ENCODE measurements around the gene GLI3. TPM values are rescaled to one million over a fixed set of nuclear protein-coding genes. Genes with fewer than 3 reads are reported as not detected.

Gene GLI3
- total and polyA plus RNA-seq, 2 of the 8 experiments (the other 6 are each of a cell fraction or from before 2014, with no cell fraction given) = 8.0 to 31.1 TPM

- TF ChIP-seq SP4 (IDR thresholded peaks at IDR 0.05; ENCODE audit: low read length) (no peak), HDAC6 (IDR thresholded peaks at IDR 0.05; ENCODE audit: low read depth, low read length) (no peak), SIRT6 (IDR thresholded peaks at IDR 0.05; ENCODE audit: low read length) (no peak), EGR1 (IDR thresholded peaks at IDR 0.05; ENCODE audit: borderline replicate concordance, low read depth, low read length) (no peak), MAFK (IDR thresholded peaks at IDR 0.05; ENCODE audit: low read depth, low read length) (no peak)
Observed at GRCh38 chr7:41972776-41973175, 264.2 kb downstream of the GLI3 start (continued).
